Stomach (tissue), 9 donors: ENCODE measurements around the gene SELENOV. TPM values are rescaled to one million over a fixed set of nuclear protein-coding genes. Genes with fewer than 3 reads are reported as not detected.
A peak's percentile ranks its signal among the peaks of the same experiment; 100 is the strongest.

Experiments
- DNase-seq, 2 donors: peaks; one replicate each; pipeline versions ENCODE4 v3.0.0 to v3.0.0-alpha.2; 2013 to 2019
- H3K27ac ChIP-seq, 5 donors: fragments of 200-600 bp in 4 of 5; sonication (generic) in 4 of 5; one replicate each; pipeline ENCODE4 v1.5.1; 2013 to 2019; ENCODE audit warnings: mild to moderate bottlenecking in 1 of 5, moderate library complexity in 1 of 5
- H3K27me3 ChIP-seq, 3 donors: fragments of 200-600 bp; sonication (generic); one replicate each; pipeline ENCODE4 v1.5.1; 2017 to 2019; ENCODE audit warnings: mixed run types in 1 of 3
- H3K36me3 ChIP-seq, 4 donors: fragments of 200-600 bp; sonication (generic); 1 replicate in 3 of 4; 2 replicates in 1 of 4; pipeline ENCODE4 v1.5.1; 2016 to 2019
- H3K4me1 ChIP-seq, 4 donors: fragments of 200-600 bp; sonication (generic); one replicate each; pipeline ENCODE4 v1.5.1; 2016 to 2019
- H3K4me3 ChIP-seq, 4 donors: fragments of 200-600 bp; sonication (generic) in 3 of 4; one replicate each; pipeline ENCODE4 v1.5.1; 2016 to 2019; ENCODE audit warnings: mild to moderate bottlenecking in 1 of 4
- H3K9me3 ChIP-seq, 4 donors: fragments of 200-600 bp; sonication (generic); one replicate each; pipeline ENCODE4 v1.5.1; 2016 to 2019
- EP300 ChIP-seq: sonication (generic); formaldehyde crosslinking; IDR thresholded peaks from one replicate; pipeline ENCODE4 v1.6.1; 2017; ENCODE audit warnings: antibody characterized with exemption
- POLR2A ChIP-seq, 4 donors: fragments of 450-650 bp; IDR thresholded peaks; one replicate each; pipeline ENCODE4 v1.6.1; 2016; ENCODE audit warnings: antibody characterized with exemption in 4 of 4, control low read depth in 2 of 4, mild to moderate bottlenecking in 1 of 4, moderate library complexity in 1 of 4
- POLR2AphosphoS5 ChIP-seq, 3 donors: sonication (generic); formaldehyde crosslinking; IDR thresholded peaks; one replicate each; pipeline ENCODE4 v1.6.1; 2016; ENCODE audit warnings: antibody characterized with exemption in 3 of 3
- WGBS, 5 donors: extraction: QIAGEN DNeasy Blood & Tissue Kit in 3 of 5; methylation state at CpG; one replicate each; pipeline versions ENCODE4 v1.1.5 to v1.1.7; 2013 to 2018; 5-methylcytosine and 5-hydroxymethylcytosine counted together
- intact Hi-C: fragments of 100-400 bp; cut with DNase I; formaldehyde crosslinking; loops from one replicate; pipeline ENCODE4 v1.15.1; 2023; ENCODE audit warnings: low total_unique reads
- polyA plus RNA-seq, 3 donors: library from polyadenylated mRNA; stranded (reverse); fragments of 200-250 nt; gene quantifications; one replicate each; pipeline ENCODE4 v1.2.3, GENCODE V29; 2013
- total RNA-seq, 5 donors: library from RNA; depleted of rRNA; stranded (reverse); fragments of >200 nt; gene quantifications; one replicate each; pipeline versions ENCODE4 v1.1.0 to v1.2.3, GENCODE V29; 2014 to 2016
- TF ChIP-seq, protein P1 (sequence below), 7 experiments: fragments of 450-650 bp in 4 of 7; fragments of 200-600 bp in 3 of 7; sonication (generic) in 3 of 7; IDR thresholded peaks; one replicate each; pipeline ENCODE4 v1.5.1; 2016 to 2019; ENCODE audit warnings: antibody characterized with exemption in 7 of 7, control low read depth in 2 of 7, mild to moderate bottlenecking in 1 of 7
- donor health status: healthy with polysubstance abuse.
- donor health status: Bipolar disorder and iron deficiency.
- donor health status: healthy.

Gene SELENOV
- total and polyA plus RNA-seq, 8 donors: not detected

DNA sequence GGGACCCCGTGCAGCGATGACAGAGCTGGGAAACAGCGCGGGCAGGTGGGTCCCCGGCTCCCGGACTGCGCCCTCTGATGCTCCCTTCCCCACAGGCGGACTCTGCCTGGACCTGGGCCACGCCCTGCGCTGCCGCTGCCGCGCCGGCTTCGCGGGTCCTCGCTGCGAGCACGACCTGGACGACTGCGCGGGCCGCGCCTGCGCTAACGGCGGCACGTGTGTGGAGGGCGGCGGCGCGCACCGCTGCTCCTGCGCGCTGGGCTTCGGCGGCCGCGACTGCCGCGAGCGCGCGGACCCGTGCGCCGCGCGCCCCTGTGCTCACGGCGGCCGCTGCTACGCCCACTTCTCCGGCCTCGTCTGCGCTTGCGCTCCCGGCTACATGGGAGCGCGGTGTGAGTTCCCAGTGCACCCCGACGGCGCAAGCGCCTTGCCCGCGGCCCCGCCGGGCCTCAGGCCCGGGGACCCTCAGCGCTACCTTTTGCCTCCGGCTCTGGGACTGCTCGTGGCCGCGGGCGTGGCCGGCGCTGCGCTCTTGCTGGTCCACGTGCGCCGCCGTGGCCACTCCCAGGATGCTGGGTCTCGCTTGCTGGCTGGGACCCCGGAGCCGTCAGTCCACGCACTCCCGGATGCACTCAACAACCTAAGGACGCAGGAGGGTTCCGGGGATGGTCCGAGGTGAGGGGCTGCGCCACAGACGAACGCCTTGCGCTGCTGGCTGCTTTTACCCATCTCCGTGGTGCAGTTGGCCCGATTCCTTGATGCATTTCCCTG lies 7.8 kb upstream of the SELENOV start:
- H3K9me3 ChIP-seq: peaks cover 0 to 5% (median 0%) of the 10 kb centered on the region in 4 donors
- TF ChIP-seq POLR2AphosphoS5 (IDR thresholded peaks at IDR 0.05) (no peak), POLR2A (IDR thresholded peaks at IDR 0.05) (no peak), EP300 (no peak)
- TF ChIP-seq, protein P1, sequence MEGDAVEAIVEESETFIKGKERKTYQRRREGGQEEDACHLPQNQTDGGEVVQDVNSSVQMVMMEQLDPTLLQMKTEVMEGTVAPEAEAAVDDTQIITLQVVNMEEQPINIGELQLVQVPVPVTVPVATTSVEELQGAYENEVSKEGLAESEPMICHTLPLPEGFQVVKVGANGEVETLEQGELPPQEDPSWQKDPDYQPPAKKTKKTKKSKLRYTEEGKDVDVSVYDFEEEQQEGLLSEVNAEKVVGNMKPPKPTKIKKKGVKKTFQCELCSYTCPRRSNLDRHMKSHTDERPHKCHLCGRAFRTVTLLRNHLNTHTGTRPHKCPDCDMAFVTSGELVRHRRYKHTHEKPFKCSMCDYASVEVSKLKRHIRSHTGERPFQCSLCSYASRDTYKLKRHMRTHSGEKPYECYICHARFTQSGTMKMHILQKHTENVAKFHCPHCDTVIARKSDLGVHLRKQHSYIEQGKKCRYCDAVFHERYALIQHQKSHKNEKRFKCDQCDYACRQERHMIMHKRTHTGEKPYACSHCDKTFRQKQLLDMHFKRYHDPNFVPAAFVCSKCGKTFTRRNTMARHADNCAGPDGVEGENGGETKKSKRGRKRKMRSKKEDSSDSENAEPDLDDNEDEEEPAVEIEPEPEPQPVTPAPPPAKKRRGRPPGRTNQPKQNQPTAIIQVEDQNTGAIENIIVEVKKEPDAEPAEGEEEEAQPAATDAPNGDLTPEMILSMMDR (IDR thresholded peaks at IDR 0.05): no peak
- H3K4me3 ChIP-seq: peak overlapping the region; percentile 31 to 56 (median 42)
- peaks cover 12 to 20% (median 19%) of the 10 kb centered on the region in 4 donors for H3K4me1 ChIP-seq
- 3 to 16% (median 4%) methylated on average over 29 to 96 of the region's 96 CpGs for WGBS, 5 donors
- H3K36me3 ChIP-seq: no peaks in the 10 kb centered on the region
- peak in 1 of 2 donors; percentile 88 for DNase-seq
- H3K27ac ChIP-seq: no peak overlapping the region
- intact Hi-C loops: no loop called here
- peaks cover 7 to 100% (median 55%) of the 10 kb centered on the region in 3 donors for H3K27me3 ChIP-seq

DNA sequence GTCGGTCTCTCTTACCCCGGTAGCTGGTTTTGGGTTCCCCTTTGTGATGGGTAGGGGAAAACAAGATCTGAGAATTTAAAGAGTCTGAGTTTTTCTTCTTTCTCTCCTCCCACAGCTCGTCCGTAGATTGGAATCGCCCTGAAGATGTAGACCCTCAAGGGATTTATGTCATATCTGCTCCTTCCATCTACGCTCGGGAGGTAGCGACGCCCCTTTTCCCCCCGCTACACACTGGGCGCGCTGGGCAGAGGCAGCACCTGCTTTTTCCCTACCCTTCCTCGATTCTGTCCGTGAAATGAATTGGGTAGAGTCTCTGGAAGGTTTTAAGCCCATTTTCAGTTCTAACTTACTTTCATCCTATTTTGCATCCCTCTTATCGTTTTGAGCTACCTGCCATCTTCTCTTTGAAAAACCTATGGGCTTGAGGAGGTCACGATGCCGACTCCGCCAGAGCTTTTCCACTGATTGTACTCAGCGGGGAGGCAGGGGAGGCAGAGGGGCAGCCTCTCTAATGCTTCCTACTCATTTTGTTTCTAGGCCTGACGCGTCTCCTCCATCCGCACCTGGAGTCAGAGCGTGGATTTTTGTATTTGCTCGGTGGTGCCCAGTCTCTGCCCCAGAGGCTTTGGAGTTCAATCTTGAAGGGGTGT lies 7.1 kb upstream of the SELENOV start:
- Histone ChIP-seq H3K27ac (no peak overlapping the region), H3K9me3 (peaks cover 0 to under 1% (median 0%) of the 10 kb centered on the region in 4 donors), H3K4me3 (peak overlapping the region in 3 of 4 donors; percentile 31 to 56 (median 50)), H3K4me1 (peaks cover 11 to 18% (median 14%) of the 10 kb centered on the region in 4 donors), H3K36me3 (no peaks in the 10 kb centered on the region), H3K27me3 (peaks cover 7 to 100% (median 54%) of the 10 kb centered on the region in 3 donors)
- WGBS, 5 donors: 29 to 41% (median 37%) methylated on average over 24 of the region's 24 CpGs
- no peak for DNase-seq
- intact Hi-C loops: no loop called here
- TF ChIP-seq EP300 (no peak), POLR2A (IDR thresholded peaks at IDR 0.05) (no peak)
- TF ChIP-seq, protein P1 (IDR thresholded peaks at IDR 0.05): no peak

DNA sequence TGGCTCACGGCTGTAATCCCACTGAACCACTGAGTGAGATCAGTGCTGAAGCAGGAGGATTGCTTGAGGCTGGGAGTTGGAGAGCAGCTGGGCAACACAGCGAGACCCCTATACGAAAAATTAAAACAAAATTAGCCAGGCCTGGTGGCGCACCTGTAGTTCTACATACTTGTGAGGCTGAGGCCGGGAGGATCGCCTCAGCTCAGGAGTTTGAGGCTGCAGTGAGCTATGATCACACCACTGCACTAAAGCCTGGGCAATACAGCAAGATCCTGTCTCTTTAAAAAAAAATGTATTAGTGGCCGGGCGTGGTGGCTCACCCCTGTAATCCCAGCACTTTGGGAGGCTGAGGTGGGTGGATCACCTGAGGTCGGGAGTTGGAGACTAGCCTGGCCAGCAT lies 6.3 kb upstream of the SELENOV start:
- no peak for DNase-seq
- H3K9me3 ChIP-seq: no peaks in the 10 kb centered on the region
- H3K27ac ChIP-seq: no peak overlapping the region
- intact Hi-C loops: no loop called here
- peaks cover 7 to 100% (median 48%) of the 10 kb centered on the region in 3 donors for H3K27me3 ChIP-seq
- no peaks in the 10 kb centered on the region for H3K36me3 ChIP-seq
- H3K4me3 ChIP-seq: no peak overlapping the region
- peaks cover 8 to 14% (median 11%) of the 10 kb centered on the region in 4 donors for H3K4me1 ChIP-seq
- TF ChIP-seq, protein P1 (IDR thresholded peaks at IDR 0.05): no peak
- 83 to 90% (median 88%) methylated on average over 9 of the region's 9 CpGs for WGBS, 5 donors

DNA sequence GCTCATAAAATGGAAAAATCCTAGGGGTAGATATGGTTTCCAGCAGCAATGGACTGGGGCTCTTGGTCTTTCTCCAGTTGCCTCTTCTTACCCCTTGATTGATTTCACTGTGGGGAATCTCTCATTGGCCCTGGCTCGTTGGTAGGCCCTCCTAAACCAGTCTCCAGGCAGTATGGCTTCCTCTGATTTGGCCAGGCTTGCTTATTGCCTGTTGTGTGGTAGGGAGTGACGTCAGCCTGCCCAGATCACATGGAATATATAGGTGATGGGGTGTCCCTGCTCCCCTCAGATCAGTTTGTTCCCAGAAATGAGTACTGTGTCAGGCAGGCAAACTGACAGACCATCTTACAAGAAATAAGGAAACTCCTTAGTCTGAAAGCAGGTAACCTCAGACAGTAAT lies 5.7 kb upstream of the SELENOV start:
- TF ChIP-seq POLR2A (IDR thresholded peaks at IDR 0.05) (no peak), POLR2AphosphoS5 (IDR thresholded peaks at IDR 0.05) (no peak), EP300 (no peak)
- TF ChIP-seq, protein P1 (IDR thresholded peaks at IDR 0.05): no peak
- 54 to 60% (median 54%) methylated on average over 2 of the region's 2 CpGs for WGBS, 5 donors
- Histone ChIP-seq H3K27me3 (peaks cover 10 to 100% (median 48%) of the 10 kb centered on the region in 3 donors), H3K27ac (no peak overlapping the region), H3K4me3 (no peak overlapping the region), H3K4me1 (peaks cover 8 to 14% (median 11%) of the 10 kb centered on the region in 4 donors), H3K36me3 (no peaks in the 10 kb centered on the region), H3K9me3 (no peaks in the 10 kb centered on the region)
- intact Hi-C loops: no loop called here
- no peak for DNase-seq
